ENCODE data around the gene IGSF22. TPM values are rescaled to one million over a fixed set of nuclear protein-coding genes. Genes with fewer than 3 reads are reported as not detected.

The IGSF22 gene
- total RNA-seq, 1 experiment from 2014 or later = 0.52 TPM

DNA sequence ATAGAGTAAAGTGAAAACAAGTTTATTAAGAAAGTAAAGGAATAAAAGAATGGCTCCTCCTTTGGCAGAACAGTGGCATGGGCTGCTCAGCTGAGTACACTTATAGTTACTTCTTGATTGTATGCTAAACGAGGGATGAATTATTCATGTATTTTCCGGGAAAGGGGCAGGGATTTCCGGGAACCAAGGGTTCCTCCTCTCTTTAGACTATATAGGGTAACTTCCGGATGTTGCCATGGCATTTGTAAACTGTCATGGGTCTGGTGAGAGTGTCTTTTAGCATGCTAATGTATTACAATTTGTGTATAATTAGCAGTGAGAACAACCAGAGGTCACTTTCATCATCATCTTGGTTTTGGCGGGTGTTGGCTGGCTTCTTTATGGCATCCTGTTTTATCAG, 68.3 kb downstream of the IGSF22 start:
- ATAC-seq = no peak

More for the DNA sequence above, 68.3 kb downstream of the IGSF22 start:
- Mint-ChIP-seq H3K4me3 (no peak overlapping the region), H3K27ac (no peak overlapping the region), H3K27me3 (ENCODE audit: low read depth) (peaks cover 42% of the 10 kb centered on the region), H3K36me3 (peaks cover 12% of the 10 kb centered on the region), H3K9me3 (peaks cover 29% of the 10 kb centered on the region), H3K4me1 (no peaks in the 10 kb centered on the region)
- no peak for DNase-seq (ENCODE audit: low spot score)
- CTCF ChIA-PET = no interaction called here
- POLR2A ChIA-PET = no interaction called here
- no peak for TF ChIP-seq FOXP1 (CRISPR knock-in tag; IDR thresholded peaks at IDR 0.05; ENCODE audit: borderline replicate concordance)
- TF ChIP-seq ATF1 (CRISPR knock-in tag; IDR thresholded peaks at IDR 0.05) = no peak
- TF ChIP-seq, protein P1, sequence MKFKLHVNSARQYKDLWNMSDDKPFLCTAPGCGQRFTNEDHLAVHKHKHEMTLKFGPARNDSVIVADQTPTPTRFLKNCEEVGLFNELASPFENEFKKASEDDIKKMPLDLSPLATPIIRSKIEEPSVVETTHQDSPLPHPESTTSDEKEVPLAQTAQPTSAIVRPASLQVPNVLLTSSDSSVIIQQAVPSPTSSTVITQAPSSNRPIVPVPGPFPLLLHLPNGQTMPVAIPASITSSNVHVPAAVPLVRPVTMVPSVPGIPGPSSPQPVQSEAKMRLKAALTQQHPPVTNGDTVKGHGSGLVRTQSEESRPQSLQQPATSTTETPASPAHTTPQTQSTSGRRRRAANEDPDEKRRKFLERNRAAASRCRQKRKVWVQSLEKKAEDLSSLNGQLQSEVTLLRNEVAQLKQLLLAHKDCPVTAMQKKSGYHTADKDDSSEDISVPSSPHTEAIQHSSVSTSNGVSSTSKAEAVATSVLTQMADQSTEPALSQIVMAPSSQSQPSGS (CRISPR knock-in tag; IDR thresholded peaks at IDR 0.05; ENCODE audit: borderline replicate concordance, low read depth) = no peak

Other genes starting within 250 kb of the IGSF22 start
- gene TSG101, start 199.2 kb downstream of the IGSF22 start, total RNA-seq (2021) = 41.7 to 42.6 TPM (median 42.3 TPM) in 3 replicates
- gene UEVLD, start 137.5 kb downstream of the IGSF22 start, total RNA-seq (2021) = 6.7 to 8.6 TPM (median 7.5 TPM) in 3 replicates
- gene MISFA, start 126.4 kb downstream of the IGSF22 start, total RNA-seq (2021) = 2.3 to 3.2 TPM (median 3.2 TPM) in 3 replicates
- gene SPTY2D1, start 91.8 kb downstream of the IGSF22 start, total RNA-seq (2021) = 14.0 to 14.3 TPM (median 14.3 TPM) in 3 replicates
- gene TMEM86A, start 27.4 kb downstream of the IGSF22 start, total RNA-seq (2021) = 1.3 to 1.7 TPM (median 1.6 TPM) in 3 replicates
- 4.5 to 7.4 TPM (median 6.7 TPM) in 3 replicates for gene PTPN5, start 65.6 kb upstream of the IGSF22 start, total RNA-seq (2021)
- gene MRGPRX1, start 213.2 kb upstream of the IGSF22 start, total RNA-seq (2021) = not detected in 3 replicates